CD14-positive monocyte (primary cell): ENCODE results near the gene KNSTRN. TPM values are rescaled to one million over a fixed set of nuclear protein-coding genes. Genes with fewer than 3 reads are reported as not detected.
A peak's percentile ranks its signal among the peaks of the same experiment; 100 is the strongest.

ENCODE experiments used
- DNase-seq, 3 donors: peaks; one replicate each; pipeline ENCODE4 v3.0.0-alpha.2; 2011 to 2022
- H2AFZ ChIP-seq: 2 replicates; pipeline ENCODE4 v1.6.0; 2012; ENCODE audit warnings: mild to moderate bottlenecking, low read depth, low read length, inconsistent platforms; ENCODE audit not compliant: insufficient read depth, poor library complexity, severe bottlenecking
- H3K27ac ChIP-seq, 2 donors: 1 replicate in 1 of 2; 2 replicates in 1 of 2; pipeline ENCODE4 v1.5.1; 2012 to 2013; ENCODE audit warnings: low read length in 2 of 2, control low read depth in 1 of 2, inconsistent platforms in 1 of 2, low read depth in 1 of 2, mild to moderate bottlenecking in 1 of 2
- H3K27me3 ChIP-seq, 2 donors: one replicate each; pipeline versions ENCODE4 v1.6.0 to v1.6.1; 2011 to 2013; ENCODE audit warnings: low read length in 2 of 2; ENCODE audit not compliant: control insufficient read depth in 2 of 2, insufficient read depth in 2 of 2
- H3K36me3 ChIP-seq, 2 donors: replicated peaks in 1 of 2; 1 replicate in 1 of 2; 2 replicates in 1 of 2; pipeline versions ENCODE4 v1.5.1 to v1.6.1; 2012 to 2013; ENCODE audit warnings: low read length in 2 of 2, control low read depth in 1 of 2, inconsistent platforms in 1 of 2, mild to moderate bottlenecking in 1 of 2; ENCODE audit not compliant: insufficient read depth in 2 of 2, control insufficient read depth in 1 of 2
- H3K4me1 ChIP-seq, 2 donors: 1 replicate in 1 of 2; 2 replicates in 1 of 2; pipeline versions ENCODE4 v1.5.1 to v1.6.1; 2012 to 2013; ENCODE audit warnings: low read length in 2 of 2, control low read depth in 1 of 2, inconsistent platforms in 1 of 2, mild to moderate bottlenecking in 1 of 2, moderate library complexity in 1 of 2; ENCODE audit not compliant: insufficient read depth in 2 of 2, control insufficient read depth in 1 of 2
- H3K4me2 ChIP-seq: replicated peaks from 2 replicates; pipeline ENCODE3; 2012; ENCODE audit warnings: low read length, moderate library complexity, mild to moderate bottlenecking; ENCODE audit not compliant: poor library complexity, severe bottlenecking; ENCODE audit errors: extremely low read depth
- H3K4me3 ChIP-seq, 3 experiments: fragments of 200-600 bp in 1 of 3; sonication (generic) in 1 of 3; replicated peaks in 1 of 3; 1 replicate in 2 of 3; 2 replicates in 1 of 3; pipeline ENCODE4 v1.5.1; 2011 to 2013; ENCODE audit warnings: low read length in 3 of 3, mild to moderate bottlenecking in 3 of 3, control low read depth in 2 of 3, low read depth in 2 of 3, inconsistent platforms in 1 of 3, moderate library complexity in 1 of 3
- H3K79me2 ChIP-seq: 2 replicates; pipeline ENCODE4 v1.6.0; 2012; ENCODE audit warnings: mild to moderate bottlenecking, control low read depth, inconsistent platforms, low read length, moderate library complexity; ENCODE audit not compliant: insufficient read depth
- H3K9ac ChIP-seq: 2 replicates; pipeline ENCODE4 v1.6.0; 2017; ENCODE audit warnings: low read length, mild to moderate bottlenecking; ENCODE audit not compliant: insufficient read depth, poor library complexity, severe bottlenecking
- H3K9me3 ChIP-seq, 2 donors: replicated peaks in 1 of 2; 1 replicate in 1 of 2; 2 replicates in 1 of 2; pipeline versions ENCODE4 v1.5.1 to v1.6.1; 2012 to 2013; ENCODE audit warnings: low read length in 2 of 2, control low read depth in 1 of 2; ENCODE audit not compliant: control insufficient read depth in 1 of 2, insufficient read depth in 1 of 2
- H4K20me1 ChIP-seq: 2 replicates; pipeline ENCODE4 v1.6.0; 2012; ENCODE audit warnings: mild to moderate bottlenecking, low read length, control low read depth, moderate library complexity; ENCODE audit not compliant: insufficient read depth
- H3K27ac Mint-ChIP-seq, 7 donors: one replicate each; pipeline ENCODE4 v1.8.0; 2020; ENCODE audit warnings: mild to moderate bottlenecking in 7 of 7, mixed read lengths in 7 of 7, moderate library complexity in 6 of 7, inconsistent platforms in 2 of 7
- H3K27me3 Mint-ChIP-seq, 3 donors: one replicate each; pipeline ENCODE4 v1.8.0; 2021 to 2022; ENCODE audit warnings: low read depth in 3 of 3, mild to moderate bottlenecking in 3 of 3, mixed read lengths in 3 of 3, moderate library complexity in 3 of 3, inconsistent platforms in 1 of 3
- H3K36me3 Mint-ChIP-seq, 2 donors: one replicate each; pipeline ENCODE4 v1.8.0; 2020; ENCODE audit warnings: mixed read lengths in 2 of 2, inconsistent platforms in 1 of 2, mild to moderate bottlenecking in 1 of 2
- H3K4me1 Mint-ChIP-seq: one replicate; pipeline ENCODE4 v1.8.0; 2020; ENCODE audit warnings: mild to moderate bottlenecking, mixed read lengths
- H3K4me3 Mint-ChIP-seq, 2 donors: one replicate each; pipeline ENCODE4 v1.8.0; 2020; ENCODE audit warnings: mild to moderate bottlenecking in 2 of 2, mixed read lengths in 2 of 2, moderate library complexity in 1 of 2
- H3K9me3 Mint-ChIP-seq, 7 donors: one replicate each; pipeline ENCODE4 v1.8.0; 2020 to 2022; ENCODE audit warnings: mixed read lengths in 7 of 7, mild to moderate bottlenecking in 6 of 7, moderate library complexity in 6 of 7, inconsistent platforms in 2 of 7
- WGBS: methylation state at CpG from one replicate; pipeline ENCODE4 v1.1.5; 2013; ENCODE audit warnings: missing lambda C conversion rate; ENCODE audit not compliant: insufficient coverage; 5-methylcytosine and 5-hydroxymethylcytosine counted together
- intact Hi-C, 2 donors: fragments of 100-400 bp; cut with micrococcal nuclease; formaldehyde crosslinking; loops; one replicate each; pipeline versions ENCODE4 v1.15.0 to v1.15.1; 2023
- polyA plus RNA-seq, 3 donors: library from polyadenylated mRNA; depleted of rRNA in 1 of 3; unstranded in 2 of 3; stranded (reverse) in 1 of 3; fragments of 300-500 nt in 2 of 3; fragments of >200 nt in 1 of 3; fragmentation: Illumina TruSeq in 2 of 3; gene quantifications; 1 replicate in 2 of 3; 2 replicates in 1 of 3; pipeline ENCODE4 v1.2.3, GENCODE V29; 2012 to 2021
- TF ChIP-seq, protein P1 (sequence below): fragments of 200-600 bp; IDR thresholded peaks from one replicate; pipeline ENCODE4 v1.8.0; 2022; ENCODE audit warnings: antibody characterized with exemption, mild to moderate bottlenecking

The KNSTRN gene
- polyA plus RNA-seq, 3 donors: 5.4 to 10.0 (median 7.9) TPM

DNA sequence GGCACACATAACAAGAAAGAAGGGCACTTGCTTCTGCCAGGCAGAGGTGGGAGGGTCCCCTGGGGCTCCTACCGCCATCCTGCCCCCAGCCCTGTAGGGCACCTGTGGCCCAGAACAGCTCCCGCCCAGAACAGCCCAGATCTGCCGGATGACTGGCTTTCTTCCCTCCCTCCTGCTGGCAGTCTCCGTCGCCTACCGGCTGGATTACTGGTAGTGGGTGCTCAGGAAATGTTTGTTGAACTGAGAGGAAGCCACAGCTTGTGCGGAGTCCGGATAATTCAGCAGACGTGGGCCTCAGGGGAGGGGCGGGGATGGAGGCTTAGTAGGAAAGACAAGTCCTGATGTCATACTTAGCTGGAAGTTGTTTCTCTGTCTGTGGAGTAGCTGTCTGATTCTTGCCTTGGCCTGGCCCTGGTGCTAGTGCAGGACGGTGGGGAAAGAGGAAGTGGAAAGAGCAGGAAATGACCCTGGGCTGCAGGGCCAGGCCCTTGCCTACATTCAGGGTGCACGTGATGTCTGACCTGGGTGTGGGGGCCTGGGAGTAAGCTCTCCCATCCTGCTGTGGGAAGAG lies 48.5 kb upstream of the KNSTRN start:
- Histone ChIP-seq H3K9me3 (no peaks in the 10 kb centered on the region), H3K4me2 (peak overlapping the region; percentile 70), H3K36me3 (peaks cover 0 to 15% of the 10 kb centered on the region in 2 donors), H3K27me3 (no peaks in the 10 kb centered on the region), H3K4me1 (peaks cover 92 to 94% of the 10 kb centered on the region in 2 donors), H4K20me1 (no peaks in the 10 kb centered on the region), H3K27ac (peak overlapping the region; percentile 93 to 96), H3K4me3 (peak overlapping the region in 2 of 3 experiments; percentile 25 to 71), H2AFZ (peak overlapping the region; percentile 65), H3K9ac (peak overlapping the region; percentile 68), H3K79me2 (peaks cover 9% of the 10 kb centered on the region)
- Mint-ChIP-seq H3K9me3 (peaks cover 0 to 2% (median 0%) of the 10 kb centered on the region in 7 donors), H3K36me3 (peaks cover 22 to 24% of the 10 kb centered on the region in 2 donors), H3K27ac (peak overlapping the region; percentile 94 to 99 (median 97)), H3K4me3 (peak overlapping the region; percentile 78 to 86), H3K4me1 (peaks cover 88% of the 10 kb centered on the region), H3K27me3 (peaks cover 1 to 6% (median 3%) of the 10 kb centered on the region in 3 donors)
- TF ChIP-seq, protein P1, sequence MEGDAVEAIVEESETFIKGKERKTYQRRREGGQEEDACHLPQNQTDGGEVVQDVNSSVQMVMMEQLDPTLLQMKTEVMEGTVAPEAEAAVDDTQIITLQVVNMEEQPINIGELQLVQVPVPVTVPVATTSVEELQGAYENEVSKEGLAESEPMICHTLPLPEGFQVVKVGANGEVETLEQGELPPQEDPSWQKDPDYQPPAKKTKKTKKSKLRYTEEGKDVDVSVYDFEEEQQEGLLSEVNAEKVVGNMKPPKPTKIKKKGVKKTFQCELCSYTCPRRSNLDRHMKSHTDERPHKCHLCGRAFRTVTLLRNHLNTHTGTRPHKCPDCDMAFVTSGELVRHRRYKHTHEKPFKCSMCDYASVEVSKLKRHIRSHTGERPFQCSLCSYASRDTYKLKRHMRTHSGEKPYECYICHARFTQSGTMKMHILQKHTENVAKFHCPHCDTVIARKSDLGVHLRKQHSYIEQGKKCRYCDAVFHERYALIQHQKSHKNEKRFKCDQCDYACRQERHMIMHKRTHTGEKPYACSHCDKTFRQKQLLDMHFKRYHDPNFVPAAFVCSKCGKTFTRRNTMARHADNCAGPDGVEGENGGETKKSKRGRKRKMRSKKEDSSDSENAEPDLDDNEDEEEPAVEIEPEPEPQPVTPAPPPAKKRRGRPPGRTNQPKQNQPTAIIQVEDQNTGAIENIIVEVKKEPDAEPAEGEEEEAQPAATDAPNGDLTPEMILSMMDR: no peak
- DNase-seq: peak; percentile 92 to 95 (median 93)
- intact Hi-C loops: loop anchor here in 1 of 2 donors (1.0 kb wide), 1 partner anchor 9 kb away; no protein-coding TSS in a partner anchor
- whole genome bisulfite sequencing: 1% methylated on average over 9 of the region's 12 CpGs

DNA sequence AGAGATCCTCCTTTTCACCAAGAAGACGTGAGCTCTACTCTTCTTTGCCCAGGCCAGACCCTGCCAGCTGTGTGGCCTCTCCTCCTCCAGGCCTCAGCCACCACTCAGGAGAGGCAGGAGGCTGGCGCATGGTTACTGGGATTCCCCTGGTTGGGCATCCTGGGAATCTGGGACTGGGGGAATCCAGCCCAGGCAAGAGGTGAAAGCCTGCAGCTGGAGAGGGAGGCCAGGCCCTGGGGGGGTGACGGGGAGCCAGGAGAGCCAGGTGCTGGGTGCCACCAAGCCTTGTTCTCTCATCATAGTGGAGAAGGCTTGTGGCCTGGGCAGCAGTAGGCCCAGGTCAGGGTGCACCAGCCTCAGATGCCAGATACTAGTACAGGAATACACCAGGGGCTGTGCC lies 48.0 kb upstream of the KNSTRN start:
- Histone ChIP-seq H3K4me1 (peaks cover 95 to 99% of the 10 kb centered on the region in 2 donors), H3K4me3 (peak overlapping the region in 1 of 3 experiments; percentile 71), H3K36me3 (peaks cover 0 to 12% of the 10 kb centered on the region in 2 donors), H3K4me2 (no peak overlapping the region), H3K9ac (peak overlapping the region; percentile 64), H3K9me3 (no peaks in the 10 kb centered on the region), H3K27ac (peak overlapping the region; percentile 93 to 96), H4K20me1 (no peaks in the 10 kb centered on the region), H3K27me3 (no peaks in the 10 kb centered on the region), H2AFZ (peak overlapping the region; percentile 65), H3K79me2 (peaks cover 9% of the 10 kb centered on the region)
- intact Hi-C loops: loop anchor here in 1 of 2 donors (1.0 kb wide), 1 partner anchor 9 kb away; no protein-coding TSS in a partner anchor
- 90% methylated on average over 1 of the region's 3 CpGs for WGBS
- Mint-ChIP-seq H3K36me3 (peaks cover 18 to 19% of the 10 kb centered on the region in 2 donors), H3K4me1 (peaks cover 87% of the 10 kb centered on the region), H3K27ac (peak overlapping the region; percentile 94 to 99 (median 97)), H3K9me3 (peaks cover 0 to 2% (median 0%) of the 10 kb centered on the region in 7 donors), H3K4me3 (peak overlapping the region in 1 of 2 donors; percentile 86), H3K27me3 (peaks cover 1 to 6% (median 3%) of the 10 kb centered on the region in 3 donors)
- TF ChIP-seq, protein P1: no peak
- no peak for DNase-seq
